GM18951 (cell line): ENCODE measurements around the gene RBBP8NL.
"Not testable (repeated sequence)": the region's sequence is repeated elsewhere in the genome, so short reads cannot be mapped to it uniquely, and the experiment has no call there.

Source experiments
- POLR2A ChIP-seq: IDR thresholded peaks from 4 replicates; pipeline ENCODE4 v1.6.1; 2011; ENCODE audit warnings: mild to moderate bottlenecking; ENCODE audit not compliant: insufficient read length, insufficient read depth; ENCODE audit errors: extremely low read depth
- in situ Hi-C: fragments of 300-500 bp; cut with MboI; formaldehyde crosslinking; loops from one replicate; pipeline ENCODE4 v1.12.0; 2022; ENCODE audit warnings: low sequenced_read_pairs, mixed read lengths, inconsistent platforms; ENCODE audit not compliant: unreplicated experiment

RBBP8NL gene

DNA sequence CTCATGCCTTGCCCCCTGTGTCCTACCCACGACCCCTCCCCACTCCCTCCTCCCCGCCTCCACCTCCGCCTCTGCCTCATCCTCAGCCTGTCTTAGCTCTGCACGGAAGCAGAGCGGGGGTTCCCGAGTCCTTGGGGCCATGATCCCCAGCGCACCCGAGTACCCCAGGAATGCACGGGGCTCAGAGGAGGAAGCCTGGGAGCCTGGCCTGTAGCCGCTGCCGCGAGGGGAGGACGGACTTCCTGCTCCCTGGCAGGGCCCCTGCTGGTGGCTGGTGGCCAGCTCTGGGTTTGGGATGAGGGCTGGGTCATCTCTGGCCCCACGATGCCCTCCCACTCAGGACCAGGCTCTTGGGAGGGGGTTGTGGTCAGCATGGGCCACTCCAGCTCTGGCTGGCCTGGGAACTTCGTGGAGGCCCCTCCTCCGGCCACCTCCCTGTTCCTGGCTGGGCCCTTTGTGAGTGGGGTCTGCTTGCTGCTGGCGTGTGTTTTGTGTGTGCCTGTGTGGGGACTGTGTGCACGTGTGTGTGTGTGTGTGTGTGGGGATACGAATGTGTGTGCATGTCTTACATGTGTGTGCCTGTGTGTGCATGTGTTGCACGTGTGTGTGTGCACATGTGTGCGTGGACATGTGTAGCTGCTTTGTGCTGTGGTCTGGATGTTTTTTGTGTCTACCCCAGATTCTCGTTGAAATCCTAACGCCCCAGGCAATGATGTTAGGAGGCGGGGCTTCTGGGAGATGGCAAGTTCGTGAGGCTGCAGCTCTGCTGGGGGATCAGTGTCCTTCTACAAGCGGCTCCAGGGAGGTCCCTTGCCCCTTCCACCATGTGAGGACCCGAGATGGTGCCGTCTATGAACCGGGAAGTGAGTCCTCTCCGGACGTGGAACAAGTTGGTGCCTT, 1.3 kb upstream of the RBBP8NL start:
- in situ Hi-C loops, result no loop called here
- no peak for TF ChIP-seq POLR2A

DNA sequence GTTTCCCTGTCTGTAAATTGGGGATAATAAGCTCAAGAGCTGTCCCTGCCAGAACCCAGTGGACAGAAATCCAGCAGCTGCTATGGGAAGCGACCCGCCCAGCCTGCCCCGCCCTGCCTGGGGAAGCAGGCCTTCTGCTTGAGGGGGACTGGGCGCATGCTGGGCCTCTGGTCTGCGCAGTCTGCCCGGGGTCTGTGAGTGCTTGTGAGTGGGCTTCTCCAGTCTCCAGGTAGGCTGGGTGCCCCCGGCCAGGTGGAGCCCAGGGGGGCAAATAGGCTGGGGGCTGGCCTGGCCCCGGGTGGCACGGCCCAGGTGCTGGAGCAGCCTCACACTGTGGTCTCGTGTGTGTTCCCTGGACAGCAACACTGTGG, 648 bp upstream of the RBBP8NL start:
- TF ChIP-seq POLR2A, result no peak
- in situ Hi-C loops, result no loop called here

DNA sequence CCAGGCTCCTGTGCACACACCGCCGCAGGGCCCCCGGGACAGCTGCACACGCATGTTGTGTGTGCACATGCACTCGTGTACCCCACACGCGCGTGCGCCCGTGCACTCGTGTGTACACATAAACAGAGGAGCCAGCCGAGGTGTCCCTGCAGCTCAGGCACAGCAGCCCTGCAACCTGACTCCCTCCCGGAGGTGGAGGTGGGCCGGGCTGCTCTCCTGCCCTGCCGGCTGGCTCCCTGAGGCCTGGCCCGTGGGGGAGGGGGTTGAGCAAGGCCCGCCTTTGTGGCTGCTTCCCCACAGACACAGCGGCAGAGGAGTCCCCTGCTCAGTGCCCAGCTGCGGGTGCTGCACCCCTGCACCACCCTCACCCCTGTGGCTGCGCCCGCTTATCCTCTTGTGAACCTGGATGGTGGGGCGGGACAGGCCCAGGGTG, 624 bp downstream of the RBBP8NL start:
- in situ Hi-C loops, result no loop called here
- TF ChIP-seq POLR2A, result no peak

DNA sequence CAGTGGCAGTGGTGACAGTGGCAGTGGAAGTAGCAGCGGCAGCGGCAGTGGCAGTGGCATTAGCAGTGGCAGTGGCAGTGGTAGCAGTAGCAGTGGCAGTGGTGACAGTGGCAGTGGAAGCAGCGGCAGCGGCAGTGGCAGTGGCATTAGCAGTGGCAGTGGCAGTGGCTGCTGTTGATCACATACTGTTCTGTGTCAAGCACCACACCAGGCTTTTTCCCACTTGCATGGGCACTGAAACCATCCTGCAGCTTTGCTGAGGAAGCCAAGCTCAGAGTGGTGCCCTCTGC, 1.3 kb downstream of the RBBP8NL start:
- in situ Hi-C loops, result not testable (repeated sequence)

DNA sequence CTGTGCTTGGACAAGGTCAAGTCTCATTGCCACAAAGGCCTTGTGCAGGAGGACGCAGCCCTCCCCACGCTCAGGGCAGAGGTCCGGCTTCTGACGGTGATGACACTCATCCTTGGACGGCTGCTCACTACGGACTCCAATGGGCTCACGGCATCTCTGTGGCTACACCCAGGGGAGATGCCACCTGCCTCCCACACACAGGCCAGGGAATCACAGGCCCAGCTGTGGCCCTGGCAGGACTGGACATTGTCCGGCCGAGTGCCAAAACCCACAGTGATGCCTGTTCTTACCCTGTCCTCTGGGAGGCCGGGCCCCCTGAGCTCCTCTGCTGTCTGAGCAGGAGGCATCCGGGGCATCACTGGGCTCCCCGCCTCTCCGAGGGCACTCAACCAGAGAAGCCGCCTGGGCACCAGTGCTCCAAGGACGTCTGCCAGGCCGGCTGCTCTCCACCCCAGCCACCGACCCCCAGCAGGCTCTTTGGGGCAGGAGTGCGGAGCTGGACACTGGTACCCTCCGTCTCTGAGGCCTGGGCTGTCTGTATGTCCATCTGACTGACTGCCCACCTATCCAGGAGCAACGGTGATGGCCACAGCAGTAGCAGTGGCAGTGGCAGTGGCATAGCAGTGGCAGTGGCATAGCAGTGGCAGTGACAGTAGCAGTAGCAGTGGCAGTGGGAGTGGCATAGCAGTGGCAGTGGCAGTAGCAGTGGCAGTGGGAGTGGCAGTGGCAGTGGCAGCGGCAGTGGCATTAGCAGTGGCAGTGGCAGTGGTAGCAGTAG, 1.9 kb downstream of the RBBP8NL start:
- no peak for TF ChIP-seq POLR2A
- in situ Hi-C loops, result no loop called here

DNA sequence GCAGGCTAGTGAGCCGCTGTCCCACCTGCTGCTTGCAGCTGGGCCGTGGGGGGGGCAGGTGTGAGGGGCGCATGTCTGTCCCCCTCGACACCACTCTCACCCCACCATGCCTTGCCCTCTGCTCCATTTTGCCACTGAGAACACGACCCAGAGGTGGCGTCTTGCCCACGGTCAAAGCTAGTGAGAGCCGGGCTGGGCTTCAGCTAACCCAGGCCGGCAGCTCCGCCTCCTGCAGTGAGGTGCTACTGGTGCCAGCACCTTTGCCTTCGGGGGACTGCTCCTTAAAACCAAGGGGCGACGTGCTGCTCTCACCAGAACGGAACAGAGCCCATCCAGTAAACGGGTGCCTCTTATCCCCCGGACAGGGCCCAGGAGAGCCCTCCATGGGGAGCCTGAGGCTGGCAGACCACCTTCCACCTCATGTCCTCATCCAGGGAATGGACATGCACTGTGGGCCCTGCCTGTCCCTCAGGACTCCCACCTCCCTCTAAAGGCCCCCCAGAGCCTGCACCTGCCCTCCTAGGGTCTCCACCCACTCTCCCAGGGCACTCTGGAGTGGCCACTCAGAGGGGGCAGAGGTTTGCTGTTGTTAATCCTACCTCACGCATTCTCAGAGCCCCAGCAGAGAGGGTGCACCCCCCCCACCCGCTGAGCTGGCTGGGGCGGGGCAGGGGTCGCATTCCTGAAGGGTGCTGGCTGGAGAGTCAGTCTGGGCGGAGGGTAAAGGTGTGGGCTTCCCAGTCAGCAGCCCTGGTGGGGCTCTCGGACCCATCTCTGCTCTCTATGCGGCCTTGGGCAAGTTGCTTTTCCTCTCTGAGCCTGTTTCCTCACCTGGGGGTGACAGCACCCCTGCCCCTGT, 2.9 kb downstream of the RBBP8NL start:
- TF ChIP-seq POLR2A, result no peak
- in situ Hi-C loops, result no loop called here

DNA sequence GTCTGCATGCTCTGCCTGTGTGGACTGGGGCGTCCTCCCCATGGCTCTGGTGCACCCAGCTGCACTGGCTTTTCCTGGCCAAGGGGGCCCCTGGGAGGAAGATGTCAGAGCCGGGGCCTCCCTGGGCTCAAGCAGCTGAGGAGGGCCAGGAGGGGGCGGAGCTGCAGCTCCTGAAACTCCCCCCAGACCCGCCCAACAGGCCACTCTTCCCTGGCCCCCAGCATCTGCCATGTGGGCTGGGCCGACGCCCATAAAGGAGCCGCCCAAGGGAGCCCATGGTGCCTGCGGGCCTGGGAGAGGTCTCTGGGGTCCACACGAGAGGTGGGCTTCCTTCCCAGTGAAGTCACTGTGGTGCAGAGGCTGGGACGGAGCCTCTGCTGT, 4.0 kb downstream of the RBBP8NL start:
- in situ Hi-C loops, result no loop called here
- no peak for TF ChIP-seq POLR2A

DNA sequence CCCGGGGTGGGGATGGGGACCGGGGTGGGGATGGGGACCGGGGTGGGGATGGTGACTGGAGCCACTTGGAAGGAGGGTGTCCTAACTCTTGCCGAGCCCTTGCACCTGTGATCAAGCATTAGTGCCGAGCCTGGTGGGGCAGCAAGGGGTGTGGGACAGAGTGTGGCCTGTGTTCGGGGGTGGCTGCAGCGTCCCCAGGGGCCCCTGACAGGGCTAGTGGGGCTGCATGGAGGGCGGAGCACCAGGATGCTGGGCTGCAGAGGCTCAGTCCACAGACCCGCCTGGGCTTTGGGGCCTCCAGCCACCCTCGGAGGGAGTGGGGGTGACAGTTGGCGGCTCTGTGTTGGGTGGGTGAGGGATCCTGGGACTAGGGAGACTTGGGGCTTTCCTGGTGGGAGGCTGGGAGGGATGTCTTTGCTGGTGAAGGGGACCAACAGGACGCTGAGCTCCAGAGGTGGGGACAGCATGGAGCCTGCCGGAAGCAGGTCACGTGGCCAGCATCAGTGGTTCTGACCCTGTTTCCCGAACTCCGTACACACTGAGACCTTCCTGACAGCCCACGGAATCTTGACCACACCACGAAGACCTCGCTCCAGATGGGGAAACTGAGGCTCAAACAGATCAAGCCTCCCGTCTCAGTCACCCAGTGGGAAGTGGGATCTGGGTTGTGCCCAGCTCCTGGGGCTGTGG, 4.6 kb downstream of the RBBP8NL start:
- in situ Hi-C loops, result no loop called here
- no peak for TF ChIP-seq POLR2A

DNA sequence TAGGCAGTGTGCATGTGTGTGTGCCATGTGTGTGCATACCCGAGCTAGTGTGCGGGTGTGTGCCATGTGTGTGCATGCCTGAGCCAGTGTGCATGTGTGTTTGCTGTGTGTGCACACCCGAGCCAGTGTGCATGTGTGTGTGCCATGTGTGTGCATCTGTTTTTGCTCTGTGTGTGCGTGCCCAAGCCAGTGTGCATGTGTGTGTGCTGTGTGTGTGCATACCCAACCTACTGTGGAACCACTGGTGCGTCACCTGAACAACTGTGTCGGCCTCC, 5.7 kb downstream of the RBBP8NL start:
- in situ Hi-C loops, result no loop called here
- TF ChIP-seq POLR2A, result no peak

DNA sequence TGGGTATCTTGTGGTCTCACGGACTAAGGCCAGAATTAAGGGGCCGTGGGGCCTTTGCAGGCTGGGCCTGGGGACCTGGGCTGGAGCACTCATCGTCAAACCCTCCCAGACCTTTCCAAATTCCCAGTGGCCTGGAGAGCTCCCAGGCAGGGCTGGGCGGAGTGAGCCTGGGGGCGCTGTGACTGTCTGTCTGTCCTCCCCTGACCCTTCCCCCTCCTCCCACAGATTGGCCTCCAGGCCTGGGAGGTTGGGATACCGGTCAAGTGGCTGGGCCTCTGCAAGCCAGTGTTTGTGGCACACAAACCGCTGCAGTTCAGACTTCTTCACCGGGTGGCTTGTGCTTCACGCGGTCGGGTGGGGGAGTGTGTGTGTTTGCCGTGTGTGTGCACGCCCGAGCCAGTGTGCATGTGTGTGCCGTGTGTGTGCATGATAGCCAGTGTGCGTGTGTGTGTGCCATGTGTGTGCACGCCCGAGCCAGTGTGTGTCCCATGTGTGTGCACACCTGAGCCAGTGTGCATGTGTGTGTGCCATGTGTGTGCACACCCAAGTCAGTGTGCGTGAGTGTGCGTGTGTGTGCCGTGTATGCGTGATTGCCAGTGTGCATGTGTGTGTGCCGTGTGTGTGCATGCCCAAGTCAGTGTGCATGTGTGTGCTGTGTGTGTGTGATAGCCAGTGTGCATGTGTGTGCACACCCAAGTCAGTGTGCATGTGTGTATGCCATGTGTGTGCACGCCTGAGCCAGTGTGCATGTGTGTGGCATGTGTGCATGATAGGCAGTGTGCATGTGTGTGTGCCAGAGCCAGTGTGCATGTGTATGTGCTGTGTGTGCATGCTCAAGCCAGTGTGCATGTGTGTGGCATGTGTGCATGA, 6.3 kb downstream of the RBBP8NL start:
- TF ChIP-seq POLR2A, result no peak
- in situ Hi-C loops, result no loop called here

DNA sequence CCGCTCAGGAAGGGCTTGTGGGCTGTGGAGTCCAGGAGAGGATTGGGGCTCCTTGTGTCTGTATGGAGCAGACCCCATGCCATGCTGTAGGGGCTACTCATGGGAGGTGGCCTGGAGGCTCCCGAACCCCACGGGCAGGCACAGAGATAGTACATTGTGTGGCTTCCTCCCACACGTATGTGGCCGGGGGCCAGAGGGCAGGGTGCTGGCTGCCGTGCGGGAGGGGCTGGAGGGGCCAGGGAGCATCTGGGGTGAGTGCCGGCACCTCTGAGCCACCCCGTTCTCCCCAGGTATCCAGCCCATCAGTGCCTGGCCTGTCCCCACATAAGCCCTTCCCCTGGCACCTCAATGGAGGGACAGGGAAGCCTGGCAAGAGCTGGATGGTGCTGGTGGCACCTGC, 7.6 kb downstream of the RBBP8NL start:
- in situ Hi-C loops, result no loop called here
- TF ChIP-seq POLR2A, result no peak

DNA sequence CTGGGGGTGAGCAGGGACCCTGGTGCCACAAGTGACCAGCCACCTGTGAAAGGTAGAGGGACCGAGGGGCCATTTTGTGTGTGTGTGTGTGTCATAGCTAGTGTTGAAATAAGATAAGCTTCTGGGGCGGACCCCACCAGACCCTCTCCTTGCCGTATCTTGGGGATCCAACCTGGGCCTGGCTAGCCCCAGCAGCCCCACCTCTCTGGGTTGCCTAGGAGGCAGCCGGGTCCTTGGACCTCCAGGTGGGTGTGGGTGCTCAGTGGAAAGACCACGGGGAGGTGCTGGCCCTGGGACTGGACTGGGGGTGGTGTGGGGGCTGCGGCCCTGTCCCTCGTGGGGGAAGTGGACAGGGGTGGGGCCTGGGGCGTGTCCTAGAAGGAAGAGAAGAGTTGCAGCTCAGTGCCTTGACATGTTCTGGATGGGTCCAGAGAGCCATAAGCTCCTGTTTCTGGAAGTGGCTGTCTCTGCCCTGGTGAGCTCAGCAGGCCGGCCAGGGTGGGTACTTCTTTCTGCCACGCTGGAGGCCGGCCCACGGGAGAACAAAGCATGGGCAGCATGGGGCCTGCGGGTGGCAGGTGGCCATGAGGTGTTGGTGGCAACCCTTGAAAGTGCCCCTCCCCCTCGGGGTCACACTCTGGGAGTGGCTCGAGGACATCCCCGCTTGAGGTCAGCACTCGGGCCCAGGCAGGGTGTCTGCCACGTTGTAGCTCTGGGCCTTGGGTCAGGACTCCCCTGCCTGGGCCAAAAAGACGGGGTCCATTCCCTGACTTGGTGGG, 8.4 kb downstream of the RBBP8NL start:
- TF ChIP-seq POLR2A, result no peak
- in situ Hi-C loops, result no loop called here
